Upper lobe of left lung (tissue), 4 donors: ENCODE measurements around the gene ACOXL.

ENCODE experiments used
- EP300 ChIP-seq, 4 donors: sonication (generic); formaldehyde crosslinking; IDR thresholded peaks; one replicate each; pipeline ENCODE4 v1.5.1; 2017; ENCODE audit warnings: antibody characterized with exemption in 4 of 4, control low read depth in 2 of 4
- POLR2A ChIP-seq, 4 donors: fragments of 450-650 bp; IDR thresholded peaks; one replicate each; pipeline ENCODE4 v1.5.1; 2016 to 2017; ENCODE audit warnings: antibody characterized with exemption in 4 of 4, mild to moderate bottlenecking in 2 of 4
- POLR2AphosphoS5 ChIP-seq, 2 donors: sonication (generic); formaldehyde crosslinking; IDR thresholded peaks; one replicate each; pipeline ENCODE4 v1.5.1; 2017; ENCODE audit warnings: antibody characterized with exemption in 2 of 2
- TF ChIP-seq, protein P1 (sequence below), 6 experiments: fragments of 450-650 bp in 4 of 6; fragments of 200-600 bp in 2 of 6; sonication (generic) in 2 of 6; IDR thresholded peaks; one replicate each; pipeline ENCODE4 v1.5.1; 2016 to 2019; ENCODE audit warnings: antibody characterized with exemption in 6 of 6

DNA sequence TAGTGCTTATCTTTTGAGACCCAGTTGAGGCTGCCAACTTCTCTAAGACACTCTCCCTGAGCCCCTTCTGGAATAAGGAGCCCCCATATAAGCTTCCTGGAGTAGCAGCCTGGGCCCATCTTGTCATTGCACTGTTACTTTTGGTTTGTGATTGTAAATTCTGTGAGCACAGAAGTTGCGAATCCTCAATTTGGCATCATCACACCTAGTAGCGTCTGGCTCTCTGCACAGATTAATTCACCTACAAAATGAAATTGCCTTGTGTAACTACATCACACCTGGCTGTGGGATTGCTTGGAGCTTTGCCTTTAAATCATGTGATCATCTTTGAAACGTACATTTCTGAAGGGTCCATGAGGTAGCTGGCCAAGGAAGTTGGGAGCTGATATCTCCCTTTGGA, 195.2 kb downstream of the ACOXL start:
- TF ChIP-seq POLR2AphosphoS5 (IDR thresholded peaks at IDR 0.05) (no peak), POLR2A (IDR thresholded peaks at IDR 0.05) (no peak), EP300 (IDR thresholded peaks at IDR 0.05) (no peak)
- TF ChIP-seq, protein P1, sequence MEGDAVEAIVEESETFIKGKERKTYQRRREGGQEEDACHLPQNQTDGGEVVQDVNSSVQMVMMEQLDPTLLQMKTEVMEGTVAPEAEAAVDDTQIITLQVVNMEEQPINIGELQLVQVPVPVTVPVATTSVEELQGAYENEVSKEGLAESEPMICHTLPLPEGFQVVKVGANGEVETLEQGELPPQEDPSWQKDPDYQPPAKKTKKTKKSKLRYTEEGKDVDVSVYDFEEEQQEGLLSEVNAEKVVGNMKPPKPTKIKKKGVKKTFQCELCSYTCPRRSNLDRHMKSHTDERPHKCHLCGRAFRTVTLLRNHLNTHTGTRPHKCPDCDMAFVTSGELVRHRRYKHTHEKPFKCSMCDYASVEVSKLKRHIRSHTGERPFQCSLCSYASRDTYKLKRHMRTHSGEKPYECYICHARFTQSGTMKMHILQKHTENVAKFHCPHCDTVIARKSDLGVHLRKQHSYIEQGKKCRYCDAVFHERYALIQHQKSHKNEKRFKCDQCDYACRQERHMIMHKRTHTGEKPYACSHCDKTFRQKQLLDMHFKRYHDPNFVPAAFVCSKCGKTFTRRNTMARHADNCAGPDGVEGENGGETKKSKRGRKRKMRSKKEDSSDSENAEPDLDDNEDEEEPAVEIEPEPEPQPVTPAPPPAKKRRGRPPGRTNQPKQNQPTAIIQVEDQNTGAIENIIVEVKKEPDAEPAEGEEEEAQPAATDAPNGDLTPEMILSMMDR (IDR thresholded peaks at IDR 0.05), result no peak
